Vein endothelial cell (primary cell): ENCODE results near the gene TM4SF5. TPM values are rescaled to one million over a fixed set of nuclear protein-coding genes. Genes with fewer than 3 reads are reported as not detected.

Experiments used
- total RNA-seq: library from RNA; depleted of rRNA; stranded (reverse); fragments of >200 nt; gene quantifications from 2 replicates; pipeline ENCODE4 v1.2.3, GENCODE V29; 2012

TM4SF5 gene
- not detected in 2 replicates for total RNA-seq

GRCh38 chr17:4771519-4772234, at the start of gene TM4SF5:
TM4SF5 (plus strand) TSS chr17:4771886; CDS start chr17:4771923, 37 bp downstream.

GRCh38 chr17:4739122-4740024, 32.3 kb upstream of the TM4SF5 start, which contains the start of the genes CXCL16 and ZMYND15:
CXCL16 (minus strand) TSS chr17:4739928; CDS start chr17:4739339, 589 bp downstream.
ZMYND15 (plus strand) TSS chr17:4739833; CDS start chr17:4740549, 716 bp downstream.

GRCh38 chr17:4786106-4786511, 14.4 kb downstream of the TM4SF5 start, which contains the start of gene VMO1:
VMO1 (minus strand) TSS chr17:4786364; CDS start chr17:4786352, 12 bp downstream.

GRCh38 chr17:4788807-4789700, 17.4 kb downstream of the TM4SF5 start, which contains the start of gene GLTPD2:
GLTPD2 (plus strand) TSS chr17:4788964; CDS start chr17:4789012, 48 bp downstream.

GRCh38 chr17:4802228-4802627, 30.5 kb downstream of the TM4SF5 start, which contains the start of gene C17orf114:
C17orf114 (minus strand) TSS chr17:4802328.

GRCh38 chr17:4806777-4807604, 35.3 kb downstream of the TM4SF5 start, which contains the start of gene PLD2:
PLD2 (plus strand) TSS chr17:4807152; CDS start chr17:4807773, 621 bp downstream.

Other genes starting within 250 kb of the TM4SF5 start
- 83.1 and 85.3 TPM in 2 replicates for gene MYBBP1A, start 216.5 kb upstream of the TM4SF5 start, total RNA-seq
- gene GGT6, start 211.3 kb upstream of the TM4SF5 start, total RNA-seq = not detected in 2 replicates
- not detected in 2 replicates for gene SMTNL2, start 187.4 kb upstream of the TM4SF5 start, total RNA-seq
- not detected in 2 replicates for gene ALOX15, start 130.2 kb upstream of the TM4SF5 start, total RNA-seq
- gene PELP1, start 67.7 kb upstream of the TM4SF5 start, total RNA-seq = 26.5 and 29.7 TPM in 2 replicates
- gene ARRB2, start 61.3 kb upstream of the TM4SF5 start, total RNA-seq = 11.8 and 12.4 TPM in 2 replicates
- gene MED11, start 40.5 kb upstream of the TM4SF5 start, total RNA-seq = 13.8 and 14.4 TPM in 2 replicates
- under 0.01 TPM in 1 of 2 replicates, not detected in the other for gene ZMYND15, start 32.1 kb upstream of the TM4SF5 start, total RNA-seq
- 2.0 and 3.9 TPM in 2 replicates for gene CXCL16, start 32.0 kb upstream of the TM4SF5 start, total RNA-seq
- not detected in 2 replicates for gene VMO1, start 14.5 kb downstream of the TM4SF5 start, total RNA-seq
- gene GLTPD2, start 17.1 kb downstream of the TM4SF5 start, total RNA-seq = not detected in 2 replicates
- 154 and 158 TPM in 2 replicates for gene PSMB6, start 24.3 kb downstream of the TM4SF5 start, total RNA-seq
- gene PLD2, start 35.3 kb downstream of the TM4SF5 start, total RNA-seq = 35.3 and 38.9 TPM in 2 replicates
- 57.6 and 66.6 TPM in 2 replicates for gene MINK1, start 61.5 kb downstream of the TM4SF5 start, total RNA-seq
- gene C17orf107, start 127.7 kb downstream of the TM4SF5 start, total RNA-seq = 1.1 and 1.3 TPM in 2 replicates
- 0.65 and 3.0 TPM in 2 replicates for gene CHRNE, start 131.2 kb downstream of the TM4SF5 start, total RNA-seq
- gene GP1BA, start 160.4 kb downstream of the TM4SF5 start, total RNA-seq = not detected in 2 replicates
- 40.4 and 59.4 TPM in 2 replicates for gene SLC25A11, start 168.2 kb downstream of the TM4SF5 start, total RNA-seq
- gene RNF167, start 168.4 kb downstream of the TM4SF5 start, total RNA-seq = 39.5 and 40.2 TPM in 2 replicates
- 506 and 560 TPM in 2 replicates for gene PFN1, start 176.6 kb downstream of the TM4SF5 start, total RNA-seq
- 1.5 and 1.6 TPM in 2 replicates for gene ENO3, start 179.2 kb downstream of the TM4SF5 start, total RNA-seq
- gene SPAG7, start 195.9 kb downstream of the TM4SF5 start, total RNA-seq = 40.2 and 45.6 TPM in 2 replicates
- 8.2 and 10.0 TPM in 2 replicates for gene CAMTA2, start 215.8 kb downstream of the TM4SF5 start, total RNA-seq
- 0.33 and 0.48 TPM in 2 replicates for gene INCA1, start 225.6 kb downstream of the TM4SF5 start, total RNA-seq
- gene KIF1C, start 226.1 kb downstream of the TM4SF5 start, total RNA-seq = 116 and 123 TPM in 2 replicates